Renal cortex interstitium (tissue), 11 donors: Measurements from ENCODE around the gene TDO2. TPM values are rescaled to one million over a fixed set of nuclear protein-coding genes. Genes with fewer than 3 reads are reported as not detected.
A peak's percentile ranks its signal among the peaks of the same experiment; 100 is the strongest.

Experiments used
- DNase-seq, 11 donors: peaks; one replicate each; pipeline ENCODE4 v3.0.0-alpha.2; 2013; ENCODE audit warnings: low read depth in 9 of 11, low spot score in 4 of 11; ENCODE audit errors: extremely low read depth in 1 of 11
- polyA plus RNA-seq, 3 donors: library from polyadenylated mRNA; unstranded; fragments of 120-200 nt; gene quantifications; one replicate each; pipeline ENCODE4 v1.2.1, GENCODE V29; 2013; ENCODE audit not compliant: insufficient read length in 3 of 3

TDO2 gene
- polyA plus RNA-seq, 3 donors, result 1.9 to 3.5 (median 2.5) TPM

DNA sequence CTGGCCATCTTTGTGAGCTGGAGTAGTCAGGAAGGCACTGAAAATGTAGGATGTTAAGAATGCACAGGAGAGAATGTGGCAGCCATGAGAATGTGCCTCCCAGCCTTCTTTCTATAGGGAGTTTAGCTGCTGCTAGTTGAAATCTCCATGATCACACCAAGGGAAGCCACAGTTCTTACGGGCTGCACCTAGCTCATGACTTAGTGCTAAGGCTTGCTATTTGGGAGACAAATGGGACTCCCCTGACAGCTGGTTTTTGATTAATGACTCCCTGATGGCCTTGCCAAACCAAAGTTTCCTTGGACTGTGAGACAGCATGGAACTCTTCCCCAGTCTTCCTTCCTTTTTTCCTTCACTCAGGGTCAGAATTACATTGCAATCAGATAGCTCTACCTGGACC, 41.0 kb downstream of the TDO2 start:
- DNase-seq, result no peak

DNA sequence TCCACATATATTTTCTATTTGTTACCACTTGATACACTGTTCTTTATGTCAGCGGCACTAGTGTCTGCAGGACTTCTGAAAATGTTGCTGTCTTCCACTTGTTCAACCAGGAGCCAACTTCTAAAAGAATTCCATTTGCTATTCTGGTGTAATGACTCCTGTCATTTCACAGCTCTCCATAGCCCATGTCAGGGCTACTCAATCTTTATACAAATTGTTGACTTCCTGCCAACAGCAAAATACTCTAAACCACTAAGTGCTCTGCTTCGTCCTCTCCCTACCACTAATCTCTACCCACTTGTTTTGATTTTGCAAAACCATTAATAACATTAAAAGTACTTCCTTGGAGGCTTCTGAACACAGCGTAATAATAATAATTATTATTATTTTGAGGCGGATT, 43.0 kb downstream of the TDO2 start:
- no peak for DNase-seq

DNA sequence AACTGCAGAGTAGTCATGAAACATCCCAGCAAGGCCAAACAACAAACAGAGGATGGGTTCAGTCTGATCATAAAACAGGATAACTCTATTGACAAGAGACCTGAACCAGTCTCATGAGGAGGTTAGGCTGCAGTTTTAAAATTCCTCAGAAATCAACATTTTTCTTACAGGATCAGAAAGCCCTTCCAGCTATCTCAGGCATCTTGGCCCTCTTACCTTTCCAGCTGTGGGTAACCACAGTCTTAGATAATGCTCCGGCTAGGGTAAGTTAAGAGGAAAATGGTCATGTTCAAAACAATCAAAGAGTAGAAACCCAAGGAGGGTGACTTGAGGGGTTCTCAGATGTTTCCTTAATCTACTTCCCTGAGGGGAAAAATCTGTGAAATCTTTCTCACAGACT, 45.0 kb downstream of the TDO2 start:
- no peak for DNase-seq

DNA sequence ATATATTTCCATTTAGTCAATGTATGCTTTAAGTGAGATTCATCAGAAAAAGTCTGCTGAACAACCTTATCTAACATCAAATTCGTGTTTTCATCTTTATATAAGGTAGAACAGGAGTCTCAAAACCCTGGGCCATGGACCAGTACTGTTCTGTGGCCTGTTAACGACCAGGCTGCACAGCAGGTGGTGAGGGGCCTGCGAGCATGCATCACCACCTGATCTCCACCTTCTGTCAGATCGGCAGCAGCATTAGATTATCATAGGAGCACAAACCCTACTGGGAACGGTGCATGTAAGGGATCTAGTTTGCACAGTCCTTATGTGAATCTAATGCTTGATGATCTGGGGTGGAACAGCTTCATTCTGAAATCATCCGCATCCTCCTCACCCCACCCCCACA, 47.0 kb downstream of the TDO2 start:
- no peak for DNase-seq

- peak in 3 of 11 donors; percentile 3 to 20 (median 11) for DNase-seq
Observed at GRCh38 chr4:155952501-155952901, 49.0 kb downstream of the TDO2 start.

GRCh38 chr4:155953151-155954117, 49.9 kb downstream of the TDO2 start, which contains the start of gene CTSO:
Gene CTSO, minus strand, starts transcription at chr4:155953866. Its CDS starts 19 bp downstream, at chr4:155953847.
- peak; percentile 73 to 92 (median 83) for DNase-seq

DNA sequence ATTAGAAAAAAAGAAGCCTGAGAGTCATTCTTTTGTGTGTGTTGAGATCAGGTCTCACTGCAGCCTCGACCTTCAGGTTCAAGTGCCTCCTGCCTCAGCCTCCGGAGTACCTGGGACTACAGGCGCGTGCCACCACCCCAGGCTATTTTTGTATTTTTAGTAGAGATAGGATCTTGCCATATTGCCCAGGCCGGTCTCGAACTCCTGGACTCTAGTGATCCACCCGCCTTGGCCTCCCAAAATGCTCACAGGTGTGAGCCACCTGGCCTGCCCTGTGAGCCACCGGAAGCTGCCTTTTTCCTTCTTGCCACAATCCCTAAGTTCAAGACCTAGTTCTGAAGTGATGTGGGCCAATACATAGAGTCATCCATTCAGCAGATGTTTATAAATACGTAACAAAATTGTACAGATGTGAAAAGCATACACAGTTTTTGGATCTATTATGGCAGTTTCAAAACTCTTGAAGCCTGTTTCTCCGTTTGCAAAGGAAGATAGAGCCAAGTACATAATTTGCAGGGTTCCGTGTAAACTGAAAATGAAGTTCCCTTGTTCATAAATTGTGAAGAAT, 50.7 kb downstream of the TDO2 start:
- no peak for DNase-seq

GRCh38 chr4:155954939-155955338, 51.4 kb downstream of the TDO2 start:
- DNase-seq, result no peak

DNA sequence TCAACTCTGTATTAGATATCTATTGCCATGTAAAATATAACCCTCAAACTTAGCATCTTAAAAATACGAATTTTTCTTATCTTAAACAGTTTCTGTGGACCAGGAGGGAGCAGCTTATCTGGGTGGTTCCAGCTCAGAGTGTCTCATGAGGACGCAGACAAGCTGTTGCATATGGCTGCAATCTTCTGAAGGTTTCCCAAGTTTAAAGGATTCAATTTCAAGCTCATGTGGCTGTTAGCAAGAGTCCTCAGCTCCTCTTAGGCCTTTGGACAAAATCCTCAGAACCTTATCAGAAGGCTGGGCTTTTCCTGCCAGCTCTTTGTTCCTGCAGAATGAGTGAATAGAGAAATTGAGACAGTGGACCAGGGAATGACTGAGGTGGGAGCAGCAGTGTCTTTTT, 53.0 kb downstream of the TDO2 start:
- no peak for DNase-seq

DNA sequence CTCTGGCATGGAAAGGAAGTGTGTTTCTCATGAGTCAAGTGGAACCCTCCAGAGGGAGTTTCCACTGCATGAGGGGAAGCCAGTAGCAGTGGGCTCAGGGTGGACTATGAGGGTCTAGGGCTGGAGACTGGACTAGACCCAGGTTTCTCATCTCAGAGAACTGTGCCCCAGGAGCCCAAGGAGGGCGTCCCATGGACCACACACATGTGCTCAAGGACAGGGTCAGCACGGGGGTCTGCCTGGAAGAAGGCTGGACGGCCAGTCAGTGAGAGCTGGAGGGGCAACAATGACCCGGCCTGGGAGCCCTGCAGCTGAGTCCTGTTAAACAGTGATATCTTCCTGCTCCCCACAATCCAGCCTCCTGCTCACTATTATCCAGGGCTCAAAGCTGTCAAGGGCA, 55.9 kb downstream of the TDO2 start:
- DNase-seq, result no peak

DNA sequence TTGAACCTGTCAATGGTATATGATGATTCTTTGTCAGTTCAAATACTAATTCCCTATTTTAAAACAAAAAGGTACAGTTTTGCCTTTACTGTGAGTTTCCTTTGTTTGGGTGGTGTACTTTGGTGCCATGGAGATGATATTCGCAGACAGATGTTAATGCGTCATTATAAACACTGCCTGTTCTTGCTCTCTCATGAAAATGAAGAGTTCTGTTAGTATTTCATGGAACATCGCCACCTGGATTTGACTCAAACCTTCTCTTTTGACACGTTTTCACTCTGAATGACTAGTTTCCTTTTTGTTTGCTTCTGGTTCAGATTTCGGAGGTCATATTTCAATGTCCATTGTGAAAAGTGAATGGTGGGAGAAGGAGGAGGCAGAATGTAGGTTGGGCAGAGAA, 57.0 kb downstream of the TDO2 start:
- DNase-seq, result no peak

DNA sequence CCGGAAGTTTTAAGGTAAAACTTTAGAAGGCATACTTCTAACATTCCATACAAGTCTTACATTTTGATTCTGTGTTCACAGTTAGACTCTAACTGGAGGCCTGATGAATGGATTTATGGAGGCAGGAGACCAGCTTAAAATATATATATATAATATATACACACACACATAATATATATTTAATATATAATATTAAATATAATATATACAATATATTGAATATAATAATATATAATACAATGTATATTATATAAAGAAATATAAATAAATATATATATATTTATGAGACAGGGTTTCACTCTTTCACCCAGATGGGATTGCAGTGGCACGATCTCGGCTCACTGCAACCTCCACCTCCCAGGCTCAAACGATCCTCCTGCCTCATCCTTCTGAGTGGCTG, 58.1 kb downstream of the TDO2 start:
- DNase-seq, result no peak

DNA sequence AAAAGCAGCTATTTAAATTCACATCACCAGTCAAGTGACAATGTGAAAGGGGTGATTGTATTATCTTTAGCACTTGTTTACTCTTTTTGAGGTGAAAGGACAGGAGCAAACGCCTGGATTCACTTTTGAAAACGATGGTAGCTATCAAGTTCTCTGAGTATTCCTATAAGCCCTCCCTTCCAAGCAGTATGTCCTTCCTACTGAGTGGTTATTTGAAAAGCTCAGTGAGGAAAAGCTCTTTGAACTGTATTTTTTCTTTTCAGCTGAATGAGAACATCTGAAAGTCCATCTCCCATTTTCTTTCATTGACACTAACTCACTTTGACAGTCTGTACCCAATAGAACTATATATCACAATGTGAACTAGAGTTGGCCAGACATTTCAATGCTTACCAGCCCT, 59.3 kb downstream of the TDO2 start:
- no peak for DNase-seq

DNA sequence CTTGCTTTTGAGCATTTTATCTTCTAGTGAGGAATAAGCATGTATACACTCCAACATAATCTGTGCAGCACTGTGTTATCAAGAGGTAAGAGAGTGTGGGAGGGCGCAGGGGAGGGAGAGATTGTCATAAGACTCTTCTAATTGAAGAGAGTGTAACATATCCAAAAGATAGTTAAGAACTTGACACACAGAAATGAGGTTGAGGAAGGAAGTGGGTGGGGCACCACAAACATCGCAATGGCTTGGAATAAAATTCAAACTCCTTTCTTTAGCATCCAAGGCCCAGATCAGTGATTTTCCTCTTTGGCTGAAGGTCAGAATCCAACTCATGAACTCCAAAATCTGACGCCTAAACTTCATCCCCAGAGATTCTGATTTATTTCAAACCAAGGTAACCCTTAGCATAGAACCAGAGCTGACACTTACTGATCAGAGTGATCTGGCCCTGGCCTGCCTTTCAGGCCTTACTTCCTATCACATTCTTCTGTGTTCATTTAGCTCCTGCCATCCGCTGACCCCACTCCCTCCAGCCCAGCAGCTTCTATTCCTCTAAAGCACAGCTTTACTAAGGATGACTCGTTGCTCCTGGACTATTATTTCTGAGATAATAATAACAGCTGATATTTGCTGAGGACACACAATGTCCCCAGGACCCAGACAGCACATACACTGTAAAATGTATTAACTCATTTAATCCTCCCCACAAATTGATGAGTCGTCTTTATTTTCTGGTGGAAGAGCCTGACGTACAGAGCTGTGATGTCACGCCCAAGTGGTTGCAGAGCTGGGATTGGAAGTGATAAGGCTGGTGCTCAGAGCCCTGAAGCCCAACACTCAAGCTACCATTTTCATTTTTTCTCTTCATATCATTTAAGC, 60.8 kb downstream of the TDO2 start:
- no peak for DNase-seq

DNA sequence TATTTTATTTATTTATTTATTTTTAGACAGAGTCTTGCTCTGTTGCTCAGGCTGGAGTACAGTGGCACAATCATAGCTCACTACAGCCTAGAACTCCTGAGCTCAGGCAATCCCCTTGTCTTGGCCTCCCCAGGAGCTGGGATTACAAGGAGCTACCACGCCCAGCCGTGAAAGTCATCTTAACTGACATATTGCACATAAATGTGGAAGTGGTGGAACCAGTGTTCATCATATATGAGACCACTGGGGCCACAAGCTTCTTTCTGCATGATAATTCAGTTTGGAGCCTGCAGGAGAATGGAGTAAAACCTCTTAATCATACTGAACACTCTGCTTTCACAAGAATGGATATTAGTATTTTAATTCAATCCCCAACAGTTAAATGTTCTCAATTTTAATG, 62.7 kb downstream of the TDO2 start:
- DNase-seq, result no peak

- no peak for DNase-seq
Observed at GRCh38 chr4:155966731-155967395, 63.4 kb downstream of the TDO2 start.
